Osteocyte (in vitro differentiated cells): ENCODE results near the gene TMEM179. TPM values are rescaled to one million over a fixed set of nuclear protein-coding genes. Genes with fewer than 3 reads are reported as not detected.

Source experiments
- DNase-seq: peaks from one replicate; pipeline ENCODE4 v3.0.0; 2021; ENCODE audit warnings: mixed read lengths; ENCODE audit not compliant: unreplicated experiment; ENCODE audit errors: extremely low spot score
- H3K27ac Mint-ChIP-seq: one replicate; pipeline ENCODE4 v1.8.0; 2021; ENCODE audit warnings: mild to moderate bottlenecking, mixed read lengths; ENCODE audit not compliant: unreplicated experiment
- H3K27me3 Mint-ChIP-seq: one replicate; pipeline ENCODE4 v1.8.0; 2021; ENCODE audit warnings: mixed read lengths; ENCODE audit not compliant: unreplicated experiment
- H3K36me3 Mint-ChIP-seq: one replicate; pipeline ENCODE4 v1.8.0; 2021; ENCODE audit warnings: mixed read lengths; ENCODE audit not compliant: unreplicated experiment
- H3K4me1 Mint-ChIP-seq: one replicate; pipeline ENCODE4 v1.8.0; 2021; ENCODE audit warnings: mixed read lengths; ENCODE audit not compliant: unreplicated experiment
- H3K4me3 Mint-ChIP-seq: one replicate; pipeline ENCODE4 v1.8.0; 2021; ENCODE audit warnings: mild to moderate bottlenecking, moderate library complexity, mixed read lengths; ENCODE audit not compliant: unreplicated experiment
- H3K9me3 Mint-ChIP-seq: one replicate; pipeline ENCODE4 v1.8.0; 2021; ENCODE audit warnings: mixed read lengths; ENCODE audit not compliant: unreplicated experiment
- CTCF ChIP-seq: fragments of 200-600 bp; sonication (generic); IDR thresholded peaks from 2 replicates; pipeline ENCODE4 v1.5.0; 2021; ENCODE audit warnings: antibody characterized with exemption, mild to moderate bottlenecking, moderate library complexity
- total RNA-seq: library from RNA; stranded (reverse); gene quantifications from 2 replicates; pipeline ENCODE4 v1.2.1, GENCODE V29; 2021

Gene TMEM179
- total RNA-seq, 1 donor from 2014 or later, result not detected

- Mint-ChIP-seq H3K4me3 (no peak overlapping the region), H3K27ac (no peak overlapping the region), H3K36me3 (no peaks in the 10 kb centered on the region), H3K27me3 (peaks cover 13% of the 10 kb centered on the region), H3K9me3 (no peaks in the 10 kb centered on the region), H3K4me1 (peaks cover 2% of the 10 kb centered on the region)
- DNase-seq, result no peak
- TF ChIP-seq CTCF, result no peak
Measured at GRCh38 chr14:104568620-104569019, 36.0 kb downstream of the TMEM179 start.

- Mint-ChIP-seq H3K27ac (no peak overlapping the region), H3K36me3 (no peaks in the 10 kb centered on the region)
- TF ChIP-seq CTCF, result no peak
Measured at GRCh38 chr14:104567957-104568225, 36.7 kb downstream of the TMEM179 start.

GRCh38 chr14:104567141-104567956 lies 37.2 kb downstream of the TMEM179 start:
- no peak for DNase-seq
- Mint-ChIP-seq H3K4me1 (peaks cover 2% of the 10 kb centered on the region), H3K4me3 (no peak overlapping the region), H3K9me3 (no peaks in the 10 kb centered on the region), H3K27ac (no peak overlapping the region), H3K27me3 (peaks cover 13% of the 10 kb centered on the region), H3K36me3 (no peaks in the 10 kb centered on the region)
- no peak for TF ChIP-seq CTCF

More at GRCh38 chr14:104567957-104568225, 36.7 kb downstream of the TMEM179 start:
- H3K9me3 Mint-ChIP-seq, result no peaks in the 10 kb centered on the region
- peaks cover 2% of the 10 kb centered on the region for H3K4me1 Mint-ChIP-seq
- H3K4me3 Mint-ChIP-seq, result no peak overlapping the region
- DNase-seq, result no peak
- peaks cover 13% of the 10 kb centered on the region for H3K27me3 Mint-ChIP-seq

- Mint-ChIP-seq H3K4me1 (peaks cover 2% of the 10 kb centered on the region), H3K36me3 (no peaks in the 10 kb centered on the region), H3K4me3 (no peak overlapping the region), H3K27me3 (peaks cover 13% of the 10 kb centered on the region), H3K9me3 (no peaks in the 10 kb centered on the region), H3K27ac (no peak overlapping the region)
- TF ChIP-seq CTCF, result no peak
- DNase-seq, result no peak
Measured at GRCh38 chr14:104564744-104565679, 39.6 kb downstream of the TMEM179 start.
